Activated naive CD4-positive, alpha-beta T cell (primary cell): ENCODE data around the gene DOCK8.

Experiments used
- DNase-seq, 4 experiments: peaks; one replicate each; lab custom pipeline; 2025; lab: John Stamatoyannopoulos, UW

DOCK8 gene

DNA sequence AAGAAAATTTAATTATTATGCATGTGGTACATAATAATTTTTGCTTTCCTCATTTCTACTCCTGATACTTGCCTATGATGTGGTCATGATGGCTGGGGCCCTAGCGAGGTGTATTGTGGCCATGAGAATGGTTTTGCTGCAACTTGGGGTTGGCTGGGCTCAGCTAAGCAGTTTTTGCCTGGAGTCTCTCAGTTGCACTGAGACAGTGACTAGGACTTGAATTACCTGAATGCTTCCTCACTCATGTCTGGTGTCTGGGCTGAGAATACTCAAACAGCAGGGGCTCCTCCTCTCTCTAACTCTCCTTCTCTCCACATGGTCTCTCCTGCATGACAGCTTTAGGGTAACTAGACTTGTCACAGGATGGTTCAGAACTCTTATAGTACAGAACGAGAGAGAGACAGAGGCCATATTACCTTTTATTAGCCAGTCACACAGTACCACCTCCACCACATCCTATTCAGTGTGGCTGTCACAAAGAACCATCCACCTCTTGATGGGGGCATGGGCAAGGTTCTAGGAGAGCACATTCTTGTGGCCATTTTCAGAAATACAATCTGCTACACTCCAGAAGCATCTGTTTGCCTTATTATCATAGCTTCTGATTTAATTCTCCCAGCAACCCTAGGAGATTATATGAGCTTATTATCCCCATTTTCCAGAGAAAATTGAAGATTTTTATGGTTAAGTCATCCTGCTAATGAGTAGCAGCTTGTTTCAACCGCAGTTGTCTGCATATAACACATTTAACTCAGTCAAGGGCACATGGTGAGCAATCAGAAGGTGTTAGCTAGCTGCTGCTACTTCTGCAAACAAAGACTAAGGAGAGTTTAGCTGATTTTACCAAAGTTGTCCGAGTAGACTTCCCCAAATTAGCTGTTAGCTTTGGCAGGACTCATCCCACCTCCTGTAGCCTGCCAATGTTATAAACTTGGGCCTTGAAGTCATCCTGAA lies 245.1 kb downstream of the DOCK8 start:
- no peak for DNase-seq

DNA sequence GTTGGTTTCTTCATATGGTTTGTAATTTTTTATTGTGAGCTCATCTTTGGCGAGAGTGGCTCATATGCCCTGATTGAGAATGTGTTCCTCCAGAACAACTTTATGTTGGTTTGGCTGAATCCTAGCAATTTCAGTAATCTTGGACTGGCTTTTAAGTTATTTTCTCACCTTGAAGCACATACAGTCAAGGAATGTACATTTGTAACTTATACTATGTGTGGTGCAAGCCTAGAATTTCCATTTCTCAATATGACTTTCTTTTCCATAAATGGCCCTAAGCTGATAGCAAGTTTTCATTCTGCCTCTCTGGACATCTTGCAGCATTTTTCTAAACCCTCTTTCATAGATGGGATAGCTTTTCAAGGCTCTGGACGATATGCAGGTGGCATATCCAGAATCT lies 247.5 kb downstream of the DOCK8 start:
- no peak for DNase-seq

DNA sequence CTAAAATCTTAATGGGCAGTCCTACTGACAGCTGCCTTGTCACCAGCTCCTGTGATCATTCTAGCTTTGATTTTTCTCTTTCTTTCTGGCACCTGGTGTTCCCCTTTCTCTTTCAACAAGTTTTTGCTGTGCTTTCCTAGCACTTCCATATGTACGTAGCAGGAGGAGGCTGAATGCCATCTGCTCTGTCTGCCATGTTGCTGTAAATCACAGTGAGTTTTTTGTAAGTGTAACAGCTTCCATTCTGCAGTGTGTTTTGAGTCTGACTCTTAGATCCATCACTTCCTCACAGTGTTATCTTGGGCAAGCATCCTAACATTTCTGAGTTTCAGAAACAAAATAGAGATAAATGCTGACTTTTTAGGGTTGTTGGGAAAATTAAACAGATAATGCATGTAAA lies 247.9 kb downstream of the DOCK8 start:
- no peak for DNase-seq

DNA sequence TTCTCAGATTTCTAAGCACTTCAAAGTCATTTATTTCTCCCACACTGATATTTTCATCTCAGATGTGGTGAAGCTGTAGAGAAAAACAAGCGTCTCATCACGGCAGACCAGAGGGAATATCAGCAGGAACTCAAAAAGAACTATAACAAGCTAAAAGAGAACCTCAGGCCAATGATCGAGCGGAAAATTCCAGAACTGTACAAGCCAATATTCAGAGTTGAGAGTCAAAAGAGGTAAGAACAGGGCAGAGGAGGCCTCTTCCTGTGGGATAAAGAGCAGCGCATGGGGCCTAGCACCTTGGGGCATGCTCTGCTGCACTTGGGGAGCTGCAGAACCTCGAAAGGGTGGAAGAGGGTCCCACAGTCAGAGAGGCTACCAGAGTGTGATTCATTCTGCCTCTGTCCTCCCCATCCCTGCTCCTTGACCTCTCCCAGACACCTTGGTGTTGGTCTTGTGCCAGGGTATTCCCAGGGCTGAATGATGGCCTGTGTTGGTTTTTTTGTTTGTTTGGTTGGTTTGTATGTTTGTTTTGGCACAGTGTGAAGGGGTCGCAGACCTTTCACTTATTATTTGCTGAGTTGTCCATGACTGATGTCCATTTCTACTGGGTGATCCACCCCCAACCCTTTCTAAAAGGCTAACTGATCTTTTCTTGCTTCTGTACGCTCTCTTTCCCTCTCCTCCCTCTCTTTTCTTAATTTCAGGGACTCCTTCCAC lies 248.9 kb downstream of the DOCK8 start:
- DNase-seq = no peak

DNA sequence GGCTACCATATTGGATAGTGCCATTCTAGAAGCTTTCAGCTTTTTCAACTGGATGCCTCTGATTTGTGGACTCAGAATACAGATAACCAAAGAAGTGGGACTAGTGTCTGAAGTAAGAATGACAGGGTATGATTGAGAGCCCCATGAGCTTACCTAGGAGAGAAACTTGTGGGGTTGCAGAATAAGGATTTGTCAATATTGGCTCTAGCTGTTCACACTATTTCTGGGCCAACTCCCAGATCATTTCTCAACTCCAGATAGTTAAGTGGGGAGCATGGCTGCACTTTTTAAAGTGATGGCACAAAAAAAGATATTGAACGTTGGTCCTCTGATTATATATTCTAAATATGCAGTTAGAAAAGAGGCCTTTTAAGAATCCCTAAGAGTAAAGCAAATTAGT lies 252.1 kb downstream of the DOCK8 start:
- no peak for DNase-seq

DNA sequence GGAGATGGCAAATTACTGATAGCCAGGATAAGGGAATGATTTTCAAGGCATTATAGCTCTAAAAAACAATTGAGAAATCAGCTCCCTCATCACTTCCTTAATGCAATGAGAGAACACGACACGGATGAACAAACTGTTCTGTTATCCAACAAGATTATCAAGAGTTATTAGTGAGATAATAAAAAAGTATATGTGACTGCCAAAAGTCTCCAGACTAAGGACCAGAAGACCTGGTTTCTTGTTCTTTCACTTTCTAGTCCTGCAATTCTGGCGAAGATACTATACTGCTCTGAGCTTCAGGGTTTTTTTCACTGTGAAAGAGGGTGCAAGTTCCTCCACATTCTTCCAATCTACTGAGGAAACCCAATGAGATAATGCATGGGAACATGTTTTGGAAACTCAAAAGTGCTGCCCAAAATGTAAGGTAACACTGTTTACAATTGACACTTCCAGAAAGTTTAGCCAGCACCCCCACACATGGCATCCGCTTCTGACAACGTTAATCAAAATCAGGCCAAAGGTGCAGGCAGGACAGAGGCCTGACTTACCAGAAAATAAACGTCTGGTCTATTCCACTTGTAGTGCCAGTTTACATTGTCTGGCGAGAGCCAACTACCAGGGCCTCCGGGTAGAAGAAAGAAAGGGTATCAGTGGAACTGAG lies 254.2 kb downstream of the DOCK8 start:
- DNase-seq = no peak

DNA sequence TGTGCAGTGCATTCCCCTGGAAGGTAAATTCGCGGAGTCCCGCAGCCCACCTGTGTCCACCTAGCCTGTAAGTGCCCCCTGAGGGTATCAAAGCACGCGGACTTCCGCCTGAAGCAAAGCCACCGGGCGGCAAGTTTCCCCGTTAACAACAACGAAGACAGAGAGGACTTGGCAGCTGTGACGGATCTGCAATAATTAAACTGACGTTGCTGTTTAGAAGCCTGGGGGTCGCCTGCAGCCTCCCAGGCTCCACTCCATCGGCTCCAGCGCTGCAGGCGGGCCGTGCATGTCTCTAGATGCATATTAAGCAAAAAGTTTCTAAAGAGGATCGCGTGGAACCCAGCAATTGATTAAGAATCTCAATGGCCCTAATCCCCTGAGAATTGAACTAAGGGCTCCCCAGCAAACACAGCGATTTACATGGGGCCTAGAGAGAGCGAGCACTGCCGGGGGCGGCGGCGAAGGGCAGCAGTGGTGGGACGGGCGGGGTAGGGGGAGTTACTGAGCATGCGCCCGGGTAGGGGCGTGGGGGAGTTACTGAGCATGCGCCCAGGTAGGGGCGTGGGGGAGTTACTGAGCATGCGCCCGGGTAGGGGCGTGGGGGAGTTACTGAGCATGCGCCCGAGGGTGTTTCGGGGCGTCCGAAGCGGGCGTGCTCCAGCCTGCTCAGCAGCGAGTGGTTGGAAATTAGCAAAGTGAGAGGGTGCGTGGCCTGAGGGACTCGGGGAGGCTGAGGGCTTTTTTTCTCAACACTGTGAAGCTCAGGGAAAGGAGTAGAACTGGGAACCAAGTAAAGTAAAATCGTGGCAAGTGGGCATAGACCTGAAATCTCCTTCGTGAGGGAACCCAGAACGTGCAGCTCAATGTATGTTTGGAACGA lies 255.2 kb downstream of the DOCK8 start:
- peak; percentile 80 to 92 (median 86) for DNase-seq

DNA sequence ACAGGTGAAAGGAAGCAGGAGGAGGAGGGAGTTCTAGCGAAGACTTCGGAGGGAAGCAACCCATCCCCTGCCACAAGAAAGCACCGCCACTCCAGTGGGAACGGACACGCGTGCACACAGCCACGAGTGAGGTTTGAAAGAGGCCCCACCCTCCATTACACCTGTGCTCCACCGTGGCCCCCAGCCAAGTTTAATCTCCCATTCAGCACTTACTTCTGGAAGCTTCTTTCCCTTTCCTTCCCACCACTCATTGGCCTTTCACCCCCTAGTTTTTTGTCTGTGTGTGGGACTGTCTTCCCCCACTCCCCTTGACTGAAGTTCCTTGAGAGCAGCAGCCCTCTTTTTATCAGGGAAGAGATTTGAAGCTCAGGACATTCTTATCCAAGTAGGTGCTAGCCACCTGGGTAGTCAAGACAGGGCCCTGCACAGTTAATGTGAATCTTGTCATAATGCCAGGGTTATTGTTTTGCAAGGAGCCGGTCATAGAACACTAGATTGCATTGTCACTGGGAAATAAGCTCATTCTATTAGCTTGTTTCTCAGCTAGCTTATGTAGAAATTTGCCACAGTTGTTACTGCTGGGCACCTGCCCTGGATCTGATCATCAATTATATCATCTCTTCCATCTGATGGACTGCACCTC lies 256.0 kb downstream of the DOCK8 start:
- DNase-seq = no peak

DNA sequence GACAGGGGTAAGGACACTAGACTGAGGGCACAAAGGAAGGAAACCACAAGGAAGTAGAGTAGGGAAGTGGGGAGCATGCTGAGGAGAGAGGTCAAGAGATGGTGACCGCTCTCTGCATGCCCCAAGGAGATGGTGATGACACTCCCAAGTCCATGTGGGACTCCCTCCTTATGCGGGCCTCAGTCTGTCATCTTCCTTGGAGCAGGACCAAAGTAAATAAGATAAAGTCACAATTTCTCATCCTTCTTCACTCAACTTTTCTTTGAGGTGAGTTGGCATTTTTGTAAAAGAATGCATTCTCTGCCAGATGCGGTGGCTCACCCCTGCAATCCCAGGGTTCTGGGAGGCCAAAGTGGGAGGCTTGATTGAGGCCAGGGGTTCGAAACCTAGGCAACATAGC lies 256.7 kb downstream of the DOCK8 start:
- DNase-seq = no peak

DNA sequence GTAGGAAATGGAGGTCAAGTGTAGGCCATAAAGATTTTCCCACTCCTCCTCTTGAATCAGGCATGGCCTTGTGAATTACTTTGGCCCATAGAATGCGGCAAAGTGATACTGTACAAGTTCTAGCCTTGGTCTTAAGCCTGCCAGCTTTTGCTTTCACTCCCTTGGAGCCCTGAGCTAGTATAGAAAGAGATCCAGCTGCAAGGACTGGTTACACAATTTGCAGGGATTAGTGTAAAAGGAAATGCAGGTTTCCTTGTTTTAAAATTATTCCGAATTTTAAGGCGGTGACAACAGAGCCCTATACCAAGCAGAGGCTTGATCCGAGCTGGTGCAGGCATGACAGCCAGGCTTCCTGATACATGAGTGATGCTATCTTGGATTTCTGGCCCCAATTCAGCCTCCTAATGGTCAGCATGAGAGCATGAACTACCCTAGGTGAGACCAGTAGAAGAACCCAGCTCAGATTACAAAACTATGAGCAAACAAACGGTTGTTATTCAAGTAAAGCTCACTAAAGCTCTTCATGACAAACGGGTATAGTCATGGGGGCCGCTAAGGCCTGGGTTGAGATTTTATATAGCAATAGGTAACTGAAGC lies 257.9 kb downstream of the DOCK8 start:
- DNase-seq = no peak

DNA sequence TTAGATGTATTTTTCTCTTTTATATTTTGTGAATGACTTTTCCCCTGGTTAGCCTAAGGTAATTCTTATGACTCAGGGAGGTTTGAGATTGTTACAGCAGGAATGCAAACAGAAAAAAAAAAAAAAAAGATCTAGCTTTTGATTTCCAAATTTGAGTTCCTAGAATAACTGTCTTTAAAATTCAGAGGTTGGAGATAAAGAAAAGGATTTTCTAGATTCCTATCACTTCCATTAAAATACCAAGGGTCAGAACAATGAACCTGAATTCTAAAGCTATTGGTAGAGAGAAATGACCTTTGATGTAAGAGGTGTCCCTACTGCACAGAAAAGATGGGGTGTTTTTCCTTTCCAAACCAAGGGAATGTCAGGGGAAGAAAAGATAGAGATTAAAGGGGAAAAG lies 262.5 kb downstream of the DOCK8 start:
- DNase-seq = no peak

DNA sequence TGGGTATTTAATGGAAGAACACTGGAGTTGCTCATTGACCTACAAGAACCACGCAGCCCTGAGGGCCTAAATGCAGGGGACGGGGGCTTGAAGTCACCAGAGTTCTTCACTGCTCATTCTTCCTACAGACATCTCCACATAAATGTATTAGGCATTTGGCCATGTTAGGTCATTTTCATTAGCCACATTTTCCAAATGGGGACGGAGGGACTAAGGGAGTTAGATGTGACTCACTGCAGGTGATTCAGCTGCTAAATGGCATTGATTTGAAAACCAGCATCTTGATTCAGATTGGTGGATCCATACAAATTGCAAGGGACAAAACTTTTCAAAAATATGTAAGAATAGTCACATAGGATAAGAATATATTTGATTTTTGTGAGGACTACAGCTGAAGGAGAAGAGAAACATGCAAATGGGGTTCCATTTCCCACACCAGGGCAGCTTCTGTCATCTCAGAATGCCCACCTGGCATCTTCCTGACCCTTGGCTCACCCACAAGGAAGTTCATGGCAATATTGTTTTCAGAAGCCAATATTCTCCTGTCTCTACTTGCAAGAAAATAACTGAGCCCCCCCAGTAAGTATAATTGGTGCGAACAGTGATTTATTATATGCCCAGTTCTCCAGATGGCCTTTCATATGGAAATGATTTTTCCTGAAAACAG lies 264.8 kb downstream of the DOCK8 start:
- no peak for DNase-seq

DNA sequence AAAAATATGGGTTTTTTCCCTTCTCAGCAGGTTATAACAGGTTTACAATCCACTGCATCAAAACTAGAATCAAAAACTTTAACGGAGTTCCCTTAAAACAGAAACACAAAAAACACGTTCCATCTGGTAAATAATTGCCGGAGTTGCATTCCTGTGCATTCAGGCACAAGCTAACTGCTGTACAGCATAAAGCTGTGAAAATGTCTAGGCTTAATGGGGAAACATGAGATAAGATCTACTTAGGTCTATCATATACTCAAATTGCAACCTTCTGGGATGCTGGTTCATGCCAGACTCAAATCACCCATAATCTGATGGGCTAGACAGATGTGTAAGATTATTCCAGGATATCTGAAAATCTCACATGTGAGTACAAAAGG lies 265.3 kb downstream of the DOCK8 start:
- no peak for DNase-seq

DNA sequence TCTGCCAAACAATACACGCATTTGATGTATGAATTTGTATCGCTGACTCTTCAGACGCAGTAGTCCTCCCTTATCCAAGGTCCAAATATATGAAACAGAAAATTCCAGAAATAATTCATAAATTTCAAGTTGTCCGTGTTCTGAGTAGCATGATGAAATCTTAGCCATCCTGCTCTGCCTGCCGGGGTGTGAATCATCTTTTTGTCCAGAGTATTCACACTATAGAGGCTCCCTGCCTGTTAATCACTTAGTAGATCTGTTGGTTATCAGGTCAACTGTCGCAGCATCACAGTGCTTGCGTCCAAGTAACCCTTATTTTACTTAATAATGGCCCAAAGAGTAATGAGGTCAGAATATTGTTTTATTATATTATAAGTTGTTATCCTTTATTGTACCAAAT lies 268.1 kb downstream of the DOCK8 start:
- no peak for DNase-seq

DNA sequence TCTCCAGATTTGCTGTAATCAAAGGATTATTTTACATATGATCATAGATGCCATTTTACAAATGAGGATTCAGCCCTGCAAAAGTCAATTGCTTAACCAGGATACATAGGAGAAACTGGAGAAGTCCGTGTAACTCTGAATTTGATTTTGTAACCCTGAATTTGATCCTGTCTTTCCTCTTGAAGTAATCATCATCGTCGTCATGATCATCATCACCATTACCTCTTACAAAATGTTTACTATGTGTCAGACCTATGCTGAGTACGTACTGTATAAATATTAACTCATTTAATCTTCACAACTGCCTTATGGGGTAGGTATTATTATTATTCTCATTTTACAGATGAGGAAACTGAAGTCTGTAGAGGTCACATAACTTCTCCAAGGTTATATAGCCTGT lies 271.5 kb downstream of the DOCK8 start:
- DNase-seq = no peak

DNA sequence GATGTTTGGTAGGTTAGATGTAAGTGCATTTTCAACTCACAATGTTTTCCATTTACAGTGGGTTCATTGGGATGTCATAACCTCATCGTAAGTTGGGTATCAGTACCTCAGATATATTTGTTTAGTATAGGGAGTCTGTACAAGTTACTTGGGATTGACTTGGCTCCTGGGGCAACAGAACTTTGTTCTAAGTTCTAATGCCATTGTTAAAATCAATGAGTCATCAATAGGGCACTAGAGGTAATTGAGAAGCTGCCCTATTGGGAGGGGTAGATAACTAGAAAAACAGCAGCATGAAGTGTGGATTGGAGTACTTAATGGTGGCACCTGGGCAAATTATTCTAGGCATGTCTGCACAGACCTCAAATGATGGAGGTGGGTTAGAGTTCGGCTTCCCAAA lies 272.8 kb downstream of the DOCK8 start:
- DNase-seq = no peak

DNA sequence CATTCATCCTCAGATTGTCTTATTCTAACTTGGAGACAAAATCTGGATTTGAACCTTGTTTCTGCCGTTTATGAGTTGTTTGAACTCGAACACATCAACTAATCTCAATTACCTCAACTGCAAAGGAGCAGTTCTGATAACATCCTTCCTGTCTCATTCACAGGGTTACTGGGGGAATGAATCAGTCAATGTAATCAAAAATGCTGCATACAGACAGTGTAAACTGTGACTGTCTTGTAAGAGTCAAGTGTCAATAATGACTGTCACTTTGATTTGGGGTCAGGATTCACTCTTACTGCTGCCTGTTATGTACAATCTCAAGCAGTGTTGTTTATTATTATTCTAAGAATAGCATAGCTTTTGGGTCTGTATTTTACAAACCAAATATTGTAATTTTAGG lies 273.8 kb downstream of the DOCK8 start:
- no peak for DNase-seq

DNA sequence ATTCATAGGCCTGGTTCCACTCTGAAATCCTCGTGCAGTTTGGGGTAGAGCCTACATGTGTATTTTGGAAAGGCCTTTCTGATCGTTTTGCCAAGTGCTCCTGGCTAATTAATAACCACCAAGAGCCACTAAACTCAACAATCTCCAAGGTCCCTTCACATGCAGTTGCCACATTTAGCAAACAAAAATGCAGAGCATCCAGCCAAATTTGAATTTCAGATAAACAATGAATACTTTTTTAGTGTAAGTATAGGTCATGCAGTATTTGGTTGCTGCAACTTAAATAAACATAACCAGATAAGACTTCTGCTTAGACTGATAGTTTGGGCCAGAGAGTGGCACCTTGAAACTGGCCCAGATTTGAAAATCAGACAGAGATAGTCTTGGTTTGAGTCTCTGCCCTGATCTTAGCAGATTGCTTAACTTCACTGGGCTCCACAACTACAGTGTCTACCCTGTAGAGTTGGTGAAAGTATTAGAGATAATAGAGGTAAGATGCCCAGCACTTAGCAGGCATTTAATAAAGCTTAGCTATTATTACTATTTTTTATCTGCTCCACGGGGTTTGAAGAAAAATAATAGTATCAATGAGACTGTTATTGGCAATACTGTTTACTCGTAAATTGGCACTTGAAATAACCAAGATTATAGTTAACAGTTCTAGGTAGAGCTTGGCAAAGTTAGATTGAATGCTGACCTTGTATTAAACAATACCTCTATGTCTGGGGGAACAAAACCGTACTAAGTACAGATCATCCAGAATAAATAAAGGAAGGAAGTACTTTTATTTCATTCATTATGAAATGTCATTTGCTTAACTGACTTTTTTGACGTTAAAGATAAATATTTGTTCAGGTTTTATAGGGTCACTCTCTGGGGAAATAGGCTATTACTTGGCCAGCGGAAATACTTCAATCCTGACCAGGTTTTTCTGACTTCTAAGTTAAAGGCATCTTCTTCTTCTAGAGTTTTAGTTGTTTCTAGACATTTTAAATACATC lies 274.8 kb downstream of the DOCK8 start:
- no peak for DNase-seq

DNA sequence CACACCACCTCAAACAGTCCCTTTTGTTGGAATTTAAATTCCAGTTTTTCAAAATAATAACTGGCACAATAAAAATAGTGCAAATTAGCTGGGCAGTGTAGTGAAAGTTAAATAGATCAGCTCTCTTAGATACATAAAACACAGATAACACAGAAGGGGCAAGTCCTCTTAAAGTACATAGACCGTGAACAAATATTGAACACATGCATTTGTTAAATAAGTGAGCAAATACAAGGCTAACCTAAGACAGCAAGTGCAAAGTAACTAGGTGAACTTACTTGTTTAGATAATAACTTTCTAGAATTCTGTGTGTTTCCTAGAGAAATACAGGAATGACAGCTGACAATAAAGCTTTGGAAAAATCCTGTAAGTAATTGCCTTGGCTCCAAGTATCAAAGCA lies 280.1 kb downstream of the DOCK8 start:
- no peak for DNase-seq
